Sigmoid colon (tissue), 4 donors: ENCODE data around the gene NEK5.

Experiments used
- CTCF ChIP-seq, 4 experiments: fragments of 450-650 bp in 3 of 4; fragments of 200-600 bp in 1 of 4; IDR thresholded peaks; one replicate each; pipeline ENCODE4 v1.5.1; 2016 to 2019; ENCODE audit warnings: antibody characterized with exemption in 4 of 4, mild to moderate bottlenecking in 3 of 4, moderate library complexity in 2 of 4
- EP300 ChIP-seq, 4 donors: sonication (generic); formaldehyde crosslinking; IDR thresholded peaks; one replicate each; pipeline ENCODE4 v1.6.1; 2017; ENCODE audit warnings: antibody characterized with exemption in 4 of 4
- POLR2A ChIP-seq, 2 donors: fragments of 450-650 bp; IDR thresholded peaks; one replicate each; pipeline ENCODE4 v1.6.1; 2016; ENCODE audit warnings: antibody characterized with exemption in 2 of 2, mild to moderate bottlenecking in 2 of 2, moderate library complexity in 2 of 2
- POLR2AphosphoS5 ChIP-seq, 4 donors: sonication (generic); formaldehyde crosslinking; IDR thresholded peaks; one replicate each; pipeline ENCODE4 v1.6.1; 2017; ENCODE audit warnings: antibody characterized with exemption in 4 of 4

DNA sequence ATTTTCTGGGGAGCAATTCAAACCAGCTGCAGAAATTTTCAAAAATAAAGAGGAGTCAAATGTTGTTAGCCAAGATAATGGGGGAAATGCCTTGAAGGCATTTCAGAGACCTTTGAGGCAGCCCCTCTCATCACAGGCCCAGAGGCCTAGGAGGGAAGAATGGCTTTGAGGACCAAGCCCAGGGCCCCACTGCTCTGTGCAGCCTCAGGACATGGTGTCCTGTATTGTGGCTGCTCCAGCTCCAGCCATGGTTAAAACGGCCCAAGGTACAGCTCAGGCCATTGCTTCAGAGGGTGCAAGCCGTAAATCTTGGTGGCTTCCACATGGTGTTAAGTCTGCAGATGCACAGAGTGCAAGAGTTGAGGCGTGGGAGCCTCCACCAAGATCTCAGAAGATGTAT is 32.1 kb downstream of the NEK5 start:
- TF ChIP-seq POLR2AphosphoS5 (IDR thresholded peaks at IDR 0.05) (no peak), POLR2A (IDR thresholded peaks at IDR 0.05) (no peak), CTCF (IDR thresholded peaks at IDR 0.05) (no peak), EP300 (IDR thresholded peaks at IDR 0.05) (no peak)
